ENCODE data around the gene DPY19L1.
"Not testable (repeated sequence)": the region's sequence is repeated elsewhere in the genome, so short reads cannot be mapped to it uniquely, and the experiment has no call there.

The DPY19L1 gene

GRCh38 chr7:35037211-35037525 is at the start of gene DPY19L1:
TSS of gene DPY19L1 (minus strand) at chr7:35037485. CDS start at chr7:35037394, 91 bp downstream.
- DNase-seq = peak; percentile 26

- not testable (repeated sequence) for DNase-seq
These were observed 42.2 kb upstream of the DPY19L1 start for GRCh38 chr7:35079517-35079916.

GRCh38 chr7:35074008-35074407 is 36.7 kb upstream of the DPY19L1 start:
- DNase-seq = not testable (repeated sequence)

GRCh38 chr7:35072950-35073827 is 35.9 kb upstream of the DPY19L1 start:
- DNase-seq = not testable (repeated sequence)

- DNase-seq = not testable (repeated sequence)
These were observed 31.8 kb upstream of the DPY19L1 start for GRCh38 chr7:35069084-35069483.

- not testable (repeated sequence) for DNase-seq
These were observed 28.1 kb upstream of the DPY19L1 start for GRCh38 chr7:35065382-35065781.

- DNase-seq = not testable (repeated sequence)
These were observed 21.3 kb upstream of the DPY19L1 start for GRCh38 chr7:35058571-35058970.

- DNase-seq = not testable (repeated sequence)
These were observed 20.5 kb upstream of the DPY19L1 start for GRCh38 chr7:35057505-35058451.

- DNase-seq = not testable (repeated sequence)
These were observed 18.4 kb upstream of the DPY19L1 start for GRCh38 chr7:35055733-35056132.

- not testable (repeated sequence) for DNase-seq
These were observed 16.3 kb upstream of the DPY19L1 start for GRCh38 chr7:35053488-35054175.

- not testable (repeated sequence) for DNase-seq
These were observed 11.1 kb upstream of the DPY19L1 start for GRCh38 chr7:35048390-35048789.

GRCh38 chr7:35047912-35048305 is 10.6 kb upstream of the DPY19L1 start:
- DNase-seq = not testable (repeated sequence)

- DNase-seq = not testable (repeated sequence)
These were observed 10.1 kb upstream of the DPY19L1 start for GRCh38 chr7:35047263-35047911.

- not testable (repeated sequence) for DNase-seq
These were observed 6.0 kb upstream of the DPY19L1 start for GRCh38 chr7:35043301-35043700.

- DNase-seq = no peak
These were observed 3.6 kb upstream of the DPY19L1 start for GRCh38 chr7:35040906-35041305.

GRCh38 chr7:35039343-35039742 is 2.1 kb upstream of the DPY19L1 start:
- no peak for DNase-seq

- DNase-seq = no peak
These were observed 1.1 kb upstream of the DPY19L1 start for GRCh38 chr7:35038354-35038753.

- DNase-seq = peak; percentile 54
These were observed 449 bp upstream of the DPY19L1 start for GRCh38 chr7:35037526-35038341.

- DNase-seq = peak; percentile 2
These were observed 719 bp downstream of the DPY19L1 start for GRCh38 chr7:35036361-35037171.

GRCh38 chr7:35035511-35035961 is 1.7 kb downstream of the DPY19L1 start:
- peak; percentile 38 for DNase-seq
